ENCODE measurements around the gene REL. TPM values are rescaled to one million over a fixed set of nuclear protein-coding genes. Genes with fewer than 3 reads are reported as not detected.

Gene REL
- total and polyA plus RNA-seq, 9 of the 15 experiments (the other 6 are each of a cell fraction or from before 2014, with no cell fraction given) = 0.63 to 8.6 (median 6.3) TPM

DNA sequence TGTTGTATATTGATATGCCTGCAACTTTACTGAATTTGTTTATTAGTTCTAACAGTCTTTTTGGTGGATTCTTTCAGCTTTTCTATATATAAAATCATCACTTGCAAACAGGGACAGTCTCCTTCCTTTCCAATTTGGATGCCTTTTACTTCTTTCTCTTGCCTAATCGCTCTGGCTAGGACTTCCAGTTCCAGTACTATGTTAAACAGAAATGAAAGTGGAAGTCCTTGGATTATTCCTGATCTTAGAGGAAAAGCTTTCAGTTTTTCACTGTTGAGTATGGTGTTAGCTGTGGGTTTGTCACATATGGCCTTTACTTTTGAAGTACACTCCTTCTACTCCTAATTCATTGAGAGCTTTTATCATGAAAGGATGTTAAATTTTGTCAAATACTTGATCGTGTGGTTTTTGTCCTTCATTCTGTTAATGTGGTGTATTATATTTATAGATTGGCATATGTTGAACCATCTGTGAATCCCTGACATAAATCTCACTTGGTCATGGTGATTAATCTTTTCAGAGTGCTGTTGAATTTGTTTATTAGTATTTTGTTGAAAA is 52.9 kb downstream of the REL start (continued):
- TF ChIP-seq, protein P1, sequence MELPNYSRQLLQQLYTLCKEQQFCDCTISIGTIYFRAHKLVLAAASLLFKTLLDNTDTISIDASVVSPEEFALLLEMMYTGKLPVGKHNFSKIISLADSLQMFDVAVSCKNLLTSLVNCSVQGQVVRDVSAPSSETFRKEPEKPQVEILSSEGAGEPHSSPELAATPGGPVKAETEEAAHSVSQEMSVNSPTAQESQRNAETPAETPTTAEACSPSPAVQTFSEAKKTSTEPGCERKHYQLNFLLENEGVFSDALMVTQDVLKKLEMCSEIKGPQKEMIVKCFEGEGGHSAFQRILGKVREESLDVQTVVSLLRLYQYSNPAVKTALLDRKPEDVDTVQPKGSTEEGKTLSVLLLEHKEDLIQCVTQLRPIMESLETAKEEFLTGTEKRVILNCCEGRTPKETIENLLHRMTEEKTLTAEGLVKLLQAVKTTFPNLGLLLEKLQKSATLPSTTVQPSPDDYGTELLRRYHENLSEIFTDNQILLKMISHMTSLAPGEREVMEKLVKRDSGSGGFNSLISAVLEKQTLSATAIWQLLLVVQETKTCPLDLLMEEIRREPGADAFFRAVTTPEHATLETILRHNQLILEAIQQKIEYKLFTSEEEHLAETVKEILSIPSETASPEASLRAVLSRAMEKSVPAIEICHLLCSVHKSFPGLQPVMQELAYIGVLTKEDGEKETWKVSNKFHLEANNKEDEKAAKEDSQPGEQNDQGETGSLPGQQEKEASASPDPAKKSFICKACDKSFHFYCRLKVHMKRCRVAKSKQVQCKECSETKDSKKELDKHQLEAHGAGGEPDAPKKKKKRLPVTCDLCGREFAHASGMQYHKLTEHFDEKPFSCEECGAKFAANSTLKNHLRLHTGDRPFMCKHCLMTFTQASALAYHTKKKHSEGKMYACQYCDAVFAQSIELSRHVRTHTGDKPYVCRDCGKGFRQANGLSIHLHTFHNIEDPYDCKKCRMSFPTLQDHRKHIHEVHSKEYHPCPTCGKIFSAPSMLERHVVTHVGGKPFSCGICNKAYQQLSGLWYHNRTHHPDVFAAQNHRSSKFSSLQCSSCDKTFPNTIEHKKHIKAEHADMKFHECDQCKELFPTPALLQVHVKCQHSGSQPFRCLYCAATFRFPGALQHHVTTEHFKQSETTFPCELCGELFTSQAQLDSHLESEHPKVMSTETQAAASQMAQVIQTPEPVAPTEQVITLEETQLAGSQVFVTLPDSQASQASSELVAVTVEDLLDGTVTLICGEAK (IDR thresholded peaks at IDR 0.05) = no peak
- TF ChIP-seq, protein P1 (CRISPR knock-in tag; IDR thresholded peaks at IDR 0.05) = no peak
- TF ChIP-seq HIVEP1 (CRISPR knock-in tag; IDR thresholded peaks at IDR 0.05) (no peak), SNIP1 (IDR thresholded peaks at IDR 0.05; ENCODE audit: low read depth) (no peak)
- TF ChIP-seq, protein P2, sequence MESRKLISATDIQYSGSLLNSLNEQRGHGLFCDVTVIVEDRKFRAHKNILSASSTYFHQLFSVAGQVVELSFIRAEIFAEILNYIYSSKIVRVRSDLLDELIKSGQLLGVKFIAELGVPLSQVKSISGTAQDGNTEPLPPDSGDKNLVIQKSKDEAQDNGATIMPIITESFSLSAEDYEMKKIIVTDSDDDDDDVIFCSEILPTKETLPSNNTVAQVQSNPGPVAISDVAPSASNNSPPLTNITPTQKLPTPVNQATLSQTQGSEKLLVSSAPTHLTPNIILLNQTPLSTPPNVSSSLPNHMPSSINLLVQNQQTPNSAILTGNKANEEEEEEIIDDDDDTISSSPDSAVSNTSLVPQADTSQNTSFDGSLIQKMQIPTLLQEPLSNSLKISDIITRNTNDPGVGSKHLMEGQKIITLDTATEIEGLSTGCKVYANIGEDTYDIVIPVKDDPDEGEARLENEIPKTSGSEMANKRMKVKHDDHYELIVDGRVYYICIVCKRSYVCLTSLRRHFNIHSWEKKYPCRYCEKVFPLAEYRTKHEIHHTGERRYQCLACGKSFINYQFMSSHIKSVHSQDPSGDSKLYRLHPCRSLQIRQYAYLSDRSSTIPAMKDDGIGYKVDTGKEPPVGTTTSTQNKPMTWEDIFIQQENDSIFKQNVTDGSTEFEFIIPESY (CRISPR knock-in tag; IDR thresholded peaks at IDR 0.05) = no peak
